NCI-H1105 treated with DMSO at 0.1 percent for 48 hours (cell line): ENCODE data around the gene TMPO.
"Not testable (repeated sequence)": the region's sequence is repeated elsewhere in the genome, so short reads cannot be mapped to it uniquely, and the experiment has no call there.

Experiments used
- DNase-seq: peaks from one replicate; lab custom pipeline; 2025; lab: John Stamatoyannopoulos, UW

TMPO gene, protein sequence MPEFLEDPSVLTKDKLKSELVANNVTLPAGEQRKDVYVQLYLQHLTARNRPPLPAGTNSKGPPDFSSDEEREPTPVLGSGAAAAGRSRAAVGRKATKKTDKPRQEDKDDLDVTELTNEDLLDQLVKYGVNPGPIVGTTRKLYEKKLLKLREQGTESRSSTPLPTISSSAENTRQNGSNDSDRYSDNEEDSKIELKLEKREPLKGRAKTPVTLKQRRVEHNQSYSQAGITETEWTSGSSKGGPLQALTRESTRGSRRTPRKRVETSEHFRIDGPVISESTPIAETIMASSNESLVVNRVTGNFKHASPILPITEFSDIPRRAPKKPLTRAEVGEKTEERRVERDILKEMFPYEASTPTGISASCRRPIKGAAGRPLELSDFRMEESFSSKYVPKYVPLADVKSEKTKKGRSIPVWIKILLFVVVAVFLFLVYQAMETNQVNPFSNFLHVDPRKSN

DNA sequence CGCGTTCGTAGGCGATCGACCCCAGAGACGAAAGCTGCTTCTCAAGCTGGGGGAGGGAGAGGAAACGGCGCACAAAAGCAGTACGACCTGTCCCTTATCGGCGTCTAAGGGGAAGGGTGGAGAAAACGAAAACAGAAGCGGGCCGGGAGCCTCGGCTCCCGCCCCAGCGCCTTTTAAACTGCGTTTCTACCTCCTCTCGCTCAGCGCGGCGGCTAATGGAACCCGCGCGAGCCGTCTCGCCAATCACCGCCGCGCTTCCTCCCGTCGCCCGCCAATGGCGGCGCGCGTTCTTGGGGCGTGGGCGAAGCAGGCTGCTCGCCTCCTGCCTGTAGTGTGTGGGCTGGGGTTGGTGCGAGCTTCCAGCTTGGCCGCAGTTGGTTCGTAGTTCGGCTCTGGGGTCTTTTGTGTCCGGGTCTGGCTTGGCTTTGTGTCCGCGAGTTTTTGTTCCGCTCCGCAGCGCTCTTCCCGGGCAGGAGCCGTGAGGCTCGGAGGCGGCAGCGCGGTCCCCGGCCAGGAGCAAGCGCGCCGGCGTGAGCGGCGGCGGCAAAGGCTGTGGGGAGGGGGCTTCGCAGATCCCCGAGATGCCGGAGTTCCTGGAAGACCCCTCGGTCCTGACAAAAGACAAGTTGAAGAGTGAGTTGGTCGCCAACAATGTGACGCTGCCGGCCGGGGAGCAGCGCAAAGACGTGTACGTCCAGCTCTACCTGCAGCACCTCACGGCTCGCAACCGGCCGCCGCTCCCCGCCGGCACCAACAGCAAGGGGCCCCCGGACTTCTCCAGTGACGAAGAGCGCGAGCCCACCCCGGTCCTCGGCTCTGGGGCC, at the start of gene TMPO:
Gene TMPO (plus strand): TSS at position 304 of the 824 bp plus-strand sequence. CDS start 278 bp downstream, at position 582.
- peak; percentile 97 for DNase-seq

DNA sequence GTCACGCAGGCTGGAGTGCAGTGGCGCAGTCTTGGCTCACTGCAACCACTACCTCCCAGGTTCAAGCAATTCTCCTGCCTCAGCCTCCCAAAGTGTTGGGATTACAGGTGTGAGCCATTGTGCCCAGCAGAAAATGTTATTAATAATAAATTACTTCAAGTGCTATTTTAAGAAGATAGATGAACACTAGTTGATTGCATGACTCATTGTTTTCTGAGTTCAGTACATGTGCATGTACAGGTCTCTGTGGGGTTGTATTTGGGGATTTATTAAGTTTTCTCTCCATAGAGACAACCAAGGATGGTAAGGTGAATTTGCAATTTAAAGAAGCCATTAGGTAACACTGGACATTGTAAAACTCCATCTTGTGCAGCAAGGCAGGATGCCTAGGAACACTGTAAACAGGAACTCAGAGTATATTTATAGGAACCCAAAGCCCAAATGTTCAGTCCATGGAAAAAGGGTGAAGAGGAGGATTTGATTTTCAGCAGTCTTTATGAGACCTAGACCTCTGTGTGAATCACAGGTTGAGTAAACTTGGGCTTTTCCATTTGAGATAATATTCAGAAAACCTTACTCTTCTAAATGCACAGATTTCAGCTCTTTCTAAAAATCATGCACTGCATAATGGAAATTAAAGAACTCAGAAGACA, 49.3 kb upstream of the TMPO start:
- DNase-seq: no peak

DNA sequence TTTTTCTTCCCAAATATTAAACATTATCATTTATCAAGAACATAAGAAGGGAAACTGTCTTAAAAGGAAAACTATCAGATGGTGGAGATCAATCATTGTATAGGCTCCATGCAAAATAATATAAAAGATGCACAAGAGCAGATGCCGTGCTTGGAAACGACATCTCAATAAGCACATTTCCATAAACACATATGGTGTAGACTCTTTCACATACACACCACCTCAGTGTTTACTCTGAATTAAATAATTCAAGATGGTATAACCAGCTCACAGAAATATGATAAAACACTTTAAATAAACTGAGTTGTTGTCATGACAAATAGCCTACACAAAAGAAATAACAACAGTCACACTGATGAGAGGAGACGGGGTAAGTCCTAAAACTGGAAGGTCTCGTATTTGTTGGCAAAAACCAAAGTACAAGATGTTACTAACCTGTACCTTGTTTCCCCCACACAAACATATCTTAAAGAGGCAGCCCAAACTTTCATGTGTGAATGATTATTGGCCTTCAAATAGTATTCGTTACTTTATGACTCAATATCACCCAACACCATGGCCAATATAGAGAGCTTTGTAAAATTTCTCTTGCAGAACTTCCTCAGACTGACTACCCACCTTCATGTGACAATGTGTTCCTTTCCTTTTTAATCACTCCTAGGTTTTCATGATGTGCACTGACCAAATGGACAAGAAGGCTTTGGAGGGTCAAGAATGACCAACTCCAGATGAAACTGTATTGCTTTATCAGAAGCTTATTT, 48.6 kb upstream of the TMPO start:
- DNase-seq: no peak

DNA sequence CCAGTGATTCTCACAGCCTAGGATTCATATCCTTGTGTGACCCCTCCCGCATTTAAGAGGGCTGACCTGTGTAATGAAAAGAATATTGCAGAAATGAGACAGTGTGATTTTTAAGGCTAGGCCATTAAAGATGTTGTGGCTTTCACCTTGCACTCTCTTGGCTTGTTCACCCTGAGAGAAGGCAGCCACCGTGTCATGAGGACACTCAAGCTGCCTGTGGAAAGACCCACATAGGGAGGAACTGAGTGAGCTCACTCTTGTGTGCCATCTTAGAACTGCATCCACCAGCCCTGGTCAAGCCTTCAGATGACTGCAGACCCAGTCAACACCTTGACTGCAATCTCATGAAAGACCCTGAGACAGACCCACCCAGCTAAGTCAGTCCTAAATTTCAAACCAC, 46.3 kb upstream of the TMPO start:
- no peak for DNase-seq

DNA sequence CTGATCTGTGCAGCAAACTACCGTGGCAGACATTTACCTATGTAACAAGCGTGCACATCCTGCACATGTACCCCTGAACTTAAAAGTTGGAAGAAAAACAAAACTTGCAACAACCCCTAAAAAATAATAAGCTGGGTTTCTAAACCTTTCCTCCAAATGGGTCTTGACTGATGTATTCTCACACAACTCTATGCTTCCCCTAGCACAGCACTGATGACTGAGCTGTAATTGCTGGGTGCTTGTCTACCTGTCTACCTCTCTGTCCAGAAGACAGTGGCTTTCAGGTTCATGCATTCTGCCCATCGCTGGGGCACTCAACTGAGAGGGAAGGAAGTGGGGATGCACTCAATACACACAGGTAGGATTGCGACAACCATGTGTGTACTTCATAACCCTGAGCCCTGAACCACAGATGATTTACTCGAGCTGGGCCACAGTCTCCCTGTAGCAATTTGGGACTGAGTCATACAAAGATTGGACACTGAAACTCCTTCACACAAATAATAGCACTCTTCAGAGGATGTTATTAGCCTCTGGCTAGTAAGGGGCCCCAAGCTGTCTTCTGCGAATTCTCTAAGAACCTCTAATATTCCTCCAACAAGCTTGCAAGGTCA, 44.8 kb upstream of the TMPO start:
- DNase-seq: no peak

DNA sequence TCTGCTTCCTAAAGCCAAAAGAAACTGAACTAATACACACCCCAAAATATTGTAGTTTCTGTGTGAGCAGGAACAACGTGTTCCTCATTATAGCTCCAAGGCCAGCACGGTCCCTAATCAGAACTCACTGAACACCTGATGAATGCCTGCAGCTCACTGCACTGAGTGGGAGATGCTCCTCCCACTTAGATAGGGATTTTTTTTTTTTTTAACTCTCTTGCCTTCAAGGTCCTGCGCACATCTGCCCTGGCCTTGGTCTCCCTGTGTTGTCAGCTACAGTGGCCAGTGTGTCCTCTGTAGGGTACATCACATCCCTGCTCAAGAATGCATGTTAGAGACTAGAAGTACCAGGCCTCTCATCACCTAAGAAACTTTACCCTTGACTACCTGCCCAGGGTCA, 44.3 kb upstream of the TMPO start:
- no peak for DNase-seq

DNA sequence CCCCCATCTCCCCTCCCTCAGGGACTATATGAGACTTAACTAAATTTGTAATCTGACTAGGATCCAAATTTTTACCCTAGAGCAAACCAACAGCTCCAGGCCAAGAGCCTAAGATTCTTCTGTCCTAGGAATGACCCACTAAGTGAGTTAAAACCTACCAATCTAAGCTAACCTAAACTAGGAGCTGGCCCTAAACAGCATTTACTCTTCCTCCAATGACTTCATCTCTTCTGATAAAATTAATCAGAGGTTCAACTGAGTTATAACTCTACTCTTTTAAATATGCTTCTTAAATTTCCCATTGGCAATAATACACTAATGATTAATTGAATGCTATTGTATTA, 39.9 kb upstream of the TMPO start:
- DNase-seq: no peak

DNA sequence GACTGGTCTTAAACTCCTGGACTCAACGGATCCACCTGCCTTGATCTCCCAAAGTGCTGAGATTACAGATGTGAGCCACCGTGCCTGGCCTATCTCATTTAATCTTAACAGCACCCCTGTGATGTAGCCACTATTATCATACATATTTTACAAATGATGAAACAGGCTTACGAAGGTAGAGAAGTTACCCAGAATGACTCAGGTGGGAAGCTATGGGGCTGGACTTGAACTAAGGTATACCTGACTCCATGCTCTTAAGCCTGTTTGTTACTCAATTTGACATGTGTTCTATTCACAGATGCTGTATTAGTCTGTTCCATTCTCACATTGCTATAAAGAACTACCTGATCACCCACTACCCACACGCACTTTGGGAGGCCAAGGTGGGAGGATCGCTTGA, 36.8 kb upstream of the TMPO start:
- no peak for DNase-seq

DNA sequence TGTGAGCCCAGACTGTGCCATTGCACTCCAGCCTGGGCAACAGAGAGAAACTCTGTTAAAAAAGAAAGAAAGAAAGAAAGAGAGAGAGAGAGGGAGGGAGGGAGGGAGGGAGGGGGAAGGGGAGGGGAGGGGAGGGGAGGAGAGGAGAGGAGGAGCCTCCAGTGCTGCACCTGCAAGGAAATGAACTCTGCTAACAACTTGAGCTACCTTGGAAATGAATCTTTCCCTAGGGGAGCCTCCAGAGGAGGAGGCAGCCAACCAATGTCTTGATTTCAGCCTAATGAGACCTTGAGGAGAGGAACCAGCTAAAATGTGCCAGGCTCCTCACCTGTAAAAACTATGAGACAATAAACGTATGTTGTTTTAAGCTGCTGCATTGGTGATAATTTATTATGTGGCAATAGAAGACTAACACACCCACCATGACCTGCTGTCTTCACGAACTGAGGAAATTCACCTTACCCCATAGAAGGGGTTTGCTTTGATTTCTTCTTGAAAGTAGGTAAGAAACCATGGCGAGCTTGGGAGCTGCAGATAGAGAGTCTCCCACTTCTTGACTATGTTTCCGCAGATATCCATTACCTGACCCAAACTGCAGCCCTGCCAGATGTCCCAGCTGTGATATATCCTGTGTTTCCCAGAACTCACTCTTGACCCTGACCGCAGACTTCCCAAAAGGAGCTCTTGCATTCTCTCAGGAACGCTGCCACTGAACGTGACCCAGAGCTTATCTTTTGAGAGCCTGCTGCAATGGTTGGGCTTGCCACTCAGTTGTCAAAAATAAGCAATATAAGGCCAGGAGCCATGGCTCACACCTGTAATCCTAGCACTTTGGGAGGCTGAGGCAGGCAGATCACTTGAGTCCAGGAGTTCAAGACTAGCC, 31.5 kb upstream of the TMPO start:
- no peak for DNase-seq

DNA sequence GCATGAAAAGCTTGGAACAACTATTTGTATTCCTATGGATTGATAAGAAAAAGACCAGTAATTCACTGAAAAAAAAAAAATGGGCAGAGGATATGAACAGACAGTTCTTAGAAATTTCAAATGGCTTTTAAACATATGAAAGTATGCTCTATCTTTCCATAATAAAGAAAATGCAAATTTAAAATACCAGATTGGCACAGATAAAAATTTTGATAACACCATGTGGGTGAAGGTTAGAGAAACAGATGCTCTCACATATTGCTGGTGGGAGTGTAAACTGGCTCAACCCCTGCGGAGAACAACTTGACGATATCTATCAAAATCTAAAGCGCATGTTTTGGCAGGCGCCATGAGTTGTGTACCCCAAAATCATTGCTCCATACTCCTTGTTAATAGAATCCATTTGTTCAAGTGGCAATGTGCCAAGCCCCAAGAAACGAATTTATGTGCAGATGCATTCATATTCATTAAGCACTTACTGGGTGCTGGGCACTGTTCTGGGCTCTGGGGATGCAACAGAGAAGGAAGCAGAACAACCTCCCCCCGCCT, 29.5 kb upstream of the TMPO start:
- no peak for DNase-seq

DNA sequence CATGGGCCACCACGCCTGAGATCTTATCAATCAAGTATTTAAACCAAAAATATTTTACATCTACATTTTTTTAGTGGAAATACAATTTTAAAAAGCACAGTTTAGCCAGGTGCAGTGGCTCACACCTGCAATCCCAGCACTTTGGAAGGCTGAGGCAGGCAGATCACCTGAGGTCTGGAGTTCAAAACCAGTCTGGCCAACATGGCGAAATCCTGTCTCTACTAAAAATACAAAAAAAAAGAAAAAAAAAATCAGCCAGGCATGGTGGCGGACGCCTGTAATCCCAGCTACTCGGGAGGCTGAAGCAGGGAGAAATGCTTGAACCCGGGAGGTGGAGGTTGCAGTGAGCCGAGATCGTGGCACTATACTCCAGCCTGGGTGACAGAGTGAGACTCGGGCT, 27.0 kb upstream of the TMPO start:
- not testable (repeated sequence) for DNase-seq

DNA sequence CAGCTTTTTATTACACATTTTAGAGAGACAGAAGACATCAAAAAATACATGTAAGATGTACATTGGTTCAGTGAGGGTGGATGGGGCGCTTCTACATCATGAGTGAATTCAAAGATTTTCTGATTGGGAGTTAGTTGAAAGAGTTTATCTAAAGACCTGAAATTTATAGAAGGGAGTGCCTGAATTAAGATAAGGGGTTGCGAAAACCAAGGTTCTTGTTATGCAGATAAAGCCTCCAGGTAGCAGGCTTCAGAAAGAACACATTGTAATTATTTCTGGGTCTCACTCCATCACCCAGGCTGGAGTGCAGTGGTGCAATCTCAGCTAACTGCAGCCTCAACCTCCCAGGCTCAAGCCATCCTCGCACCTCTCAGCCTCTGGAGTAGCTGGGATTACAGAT, 26.2 kb upstream of the TMPO start:
- DNase-seq: no peak

DNA sequence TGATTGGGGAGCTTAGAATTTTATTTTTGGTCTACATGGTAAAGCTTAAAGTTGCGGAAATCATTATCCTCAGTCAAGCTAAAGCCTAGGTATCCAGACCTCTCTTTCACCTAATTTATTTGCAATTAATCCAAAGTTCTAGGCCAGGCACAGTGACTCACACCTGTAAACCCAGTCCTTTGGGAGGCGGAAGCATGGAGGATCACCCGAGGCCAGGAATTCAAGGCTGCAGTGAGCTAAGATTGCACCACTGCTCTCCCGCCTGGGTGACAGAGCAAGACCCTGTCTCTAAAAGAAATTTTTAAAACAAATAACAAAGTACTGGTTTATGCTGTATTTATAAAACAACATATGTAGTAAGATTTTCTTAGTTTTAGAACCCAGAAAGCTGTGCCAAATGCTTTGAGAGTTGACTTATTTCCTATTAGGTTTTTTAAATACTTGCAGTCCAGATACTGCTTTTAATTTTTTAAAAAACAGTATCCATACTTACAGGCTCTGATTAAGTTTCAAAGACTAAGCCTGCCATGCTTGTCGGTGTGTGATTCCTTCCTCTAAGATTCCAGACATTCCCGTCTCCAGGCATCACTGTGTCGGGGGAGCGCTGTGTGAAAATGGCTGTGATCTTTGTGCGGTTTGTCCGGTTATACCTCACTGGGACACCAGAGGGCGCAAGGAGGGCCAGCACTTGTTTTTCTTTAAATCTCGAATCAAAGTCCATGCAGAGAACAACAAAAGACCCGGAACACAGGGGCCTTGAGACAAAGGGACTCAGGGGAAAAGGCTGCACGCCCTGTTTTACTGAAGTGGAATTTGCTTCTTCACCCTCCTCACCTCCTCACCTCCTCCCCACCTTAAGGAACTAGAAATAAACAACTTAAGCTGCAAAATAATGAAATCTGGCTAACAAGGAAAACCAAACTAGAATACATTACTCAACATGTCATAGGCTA, 24.6 kb upstream of the TMPO start:
- DNase-seq: peak; percentile 94

DNA sequence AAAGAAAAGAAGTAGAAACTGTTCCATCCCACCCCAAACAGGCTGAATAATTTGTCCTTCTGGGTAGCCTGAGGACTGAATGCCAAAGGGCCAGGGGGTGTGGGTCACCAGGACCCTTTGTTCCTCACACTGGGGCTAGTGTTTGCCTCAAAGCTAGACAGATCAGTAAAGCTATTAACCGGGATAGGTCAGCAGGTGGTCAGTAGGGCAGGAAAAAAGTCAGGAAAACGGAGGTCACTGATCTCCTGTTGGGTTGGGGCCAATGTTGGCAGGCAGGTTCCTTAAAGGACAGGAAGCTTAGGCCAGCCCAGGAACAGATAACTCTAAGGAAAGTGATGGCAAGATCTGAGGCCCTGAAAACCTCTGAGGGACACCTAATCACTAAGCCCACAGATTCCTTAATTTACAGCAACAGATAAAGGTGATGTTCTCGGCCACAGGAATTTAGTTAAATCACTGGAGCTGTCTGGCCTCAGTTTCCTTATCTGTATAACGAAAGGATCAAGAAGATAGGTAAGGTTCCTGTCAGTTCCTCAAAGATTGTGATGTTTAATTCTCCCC, 22.7 kb upstream of the TMPO start:
- no peak for DNase-seq

DNA sequence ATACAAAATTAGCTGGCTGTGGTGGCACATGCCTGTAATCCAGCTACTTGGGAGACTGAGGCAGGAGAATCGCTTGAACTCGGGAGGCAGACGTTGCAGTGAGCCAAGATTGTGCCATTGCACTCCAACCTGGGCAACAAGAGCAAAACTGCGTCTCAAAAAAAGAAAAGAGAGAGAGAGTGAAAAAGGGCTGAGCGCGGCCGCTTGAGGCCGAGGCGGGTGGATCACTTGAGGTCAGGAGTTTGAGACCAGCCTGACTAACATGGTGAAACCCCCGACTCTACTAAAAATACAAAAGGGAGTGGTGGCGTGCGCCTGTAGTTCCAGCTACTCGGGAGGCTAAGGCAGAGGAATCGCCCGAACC, 14.1 kb upstream of the TMPO start:
- DNase-seq: not testable (repeated sequence)

DNA sequence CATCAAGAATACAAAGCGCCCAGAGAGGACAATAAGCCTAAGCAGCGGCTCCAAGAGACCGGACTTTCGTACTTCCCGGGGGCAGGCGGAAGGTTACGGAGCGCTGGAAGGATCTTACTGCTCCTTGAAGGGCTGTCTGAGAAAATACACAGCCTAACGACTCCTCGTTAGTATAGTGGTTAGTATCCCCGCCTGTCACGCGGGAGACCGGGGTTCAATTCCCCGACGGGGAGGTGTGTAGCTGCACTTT, 12.1 kb upstream of the TMPO start:
- DNase-seq: peak; percentile 93

DNA sequence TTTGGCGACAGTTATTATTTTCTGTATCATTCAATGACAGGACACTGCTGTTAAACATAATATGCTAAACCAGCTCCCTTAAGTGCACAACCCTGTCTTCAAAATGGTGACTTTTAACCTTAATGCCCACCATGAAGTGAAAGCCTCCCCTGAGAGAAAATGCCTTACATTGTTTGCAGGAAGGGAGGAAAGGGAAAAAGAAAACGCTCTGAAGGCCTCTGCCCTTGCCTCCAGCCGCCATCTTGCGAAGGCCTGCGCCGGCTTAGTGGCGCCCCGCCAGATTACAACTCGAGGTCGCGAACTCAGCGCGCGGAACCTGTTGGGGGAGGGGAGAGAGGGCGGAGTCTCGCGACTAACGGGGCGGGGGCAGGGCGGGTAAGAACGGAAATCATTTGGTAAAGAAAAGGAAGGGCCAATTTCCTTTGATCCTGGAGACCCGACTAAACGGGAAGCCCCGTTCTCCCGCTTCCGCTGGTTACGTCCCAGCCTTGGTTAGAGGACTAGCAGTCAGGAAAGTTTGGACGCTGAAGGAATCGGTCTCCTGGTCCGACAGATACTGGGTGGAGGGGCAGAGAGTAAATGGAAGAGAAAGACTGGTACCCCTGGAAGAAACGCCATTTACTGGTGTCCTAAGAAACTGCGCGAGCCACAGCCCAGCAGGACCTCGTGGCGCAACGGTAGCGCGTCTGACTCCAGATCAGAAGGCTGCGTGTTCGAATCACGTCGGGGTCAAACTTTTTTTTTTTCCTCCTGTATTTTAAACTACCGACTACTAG, 11.6 kb upstream of the TMPO start:
- peak; percentile 93 for DNase-seq

DNA sequence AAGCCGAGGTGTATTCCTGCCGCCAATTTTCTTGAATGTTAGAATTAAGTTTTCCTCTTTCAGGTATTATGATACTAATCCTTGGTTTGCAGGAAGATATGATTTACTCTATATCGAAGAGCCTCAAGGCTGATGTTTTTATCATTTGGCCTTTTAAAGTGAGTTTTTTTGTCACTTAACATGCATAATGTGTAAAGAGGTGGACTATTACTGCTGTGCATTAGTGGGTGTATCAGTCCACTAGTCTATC, 11.1 kb upstream of the TMPO start:
- no peak for DNase-seq

DNA sequence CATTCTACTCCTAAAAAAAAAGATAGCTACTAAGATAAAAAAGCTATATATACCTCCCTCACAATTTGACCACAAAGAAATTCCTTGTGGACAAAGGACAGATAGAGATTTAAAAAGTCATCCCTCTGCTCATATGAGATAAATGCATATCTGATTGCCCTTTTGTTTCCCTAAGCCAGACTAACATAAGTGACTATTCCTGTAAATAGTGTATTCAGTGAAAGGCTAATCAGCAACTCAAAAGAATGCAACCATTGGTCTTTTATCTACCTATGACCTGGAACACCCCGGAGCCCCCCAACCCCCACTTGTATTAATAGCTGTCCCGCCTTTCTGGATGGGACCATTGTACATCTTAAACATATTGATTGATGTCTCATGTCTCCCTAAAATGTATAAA, 6.3 kb upstream of the TMPO start:
- DNase-seq: no peak
